ENCODE results near the gene CR2. TPM values are rescaled to one million over a fixed set of nuclear protein-coding genes. Genes with fewer than 3 reads are reported as not detected.

The CR2 gene
- not detected in 2 replicates for total RNA-seq (2014; rRNA removed; shearing (Covaris generic))
- not detected in 2 replicates for polyA plus RNA-seq (2016; fragmentation: Nextera tagmentation; extraction: Ambion mirVana)

DNA sequence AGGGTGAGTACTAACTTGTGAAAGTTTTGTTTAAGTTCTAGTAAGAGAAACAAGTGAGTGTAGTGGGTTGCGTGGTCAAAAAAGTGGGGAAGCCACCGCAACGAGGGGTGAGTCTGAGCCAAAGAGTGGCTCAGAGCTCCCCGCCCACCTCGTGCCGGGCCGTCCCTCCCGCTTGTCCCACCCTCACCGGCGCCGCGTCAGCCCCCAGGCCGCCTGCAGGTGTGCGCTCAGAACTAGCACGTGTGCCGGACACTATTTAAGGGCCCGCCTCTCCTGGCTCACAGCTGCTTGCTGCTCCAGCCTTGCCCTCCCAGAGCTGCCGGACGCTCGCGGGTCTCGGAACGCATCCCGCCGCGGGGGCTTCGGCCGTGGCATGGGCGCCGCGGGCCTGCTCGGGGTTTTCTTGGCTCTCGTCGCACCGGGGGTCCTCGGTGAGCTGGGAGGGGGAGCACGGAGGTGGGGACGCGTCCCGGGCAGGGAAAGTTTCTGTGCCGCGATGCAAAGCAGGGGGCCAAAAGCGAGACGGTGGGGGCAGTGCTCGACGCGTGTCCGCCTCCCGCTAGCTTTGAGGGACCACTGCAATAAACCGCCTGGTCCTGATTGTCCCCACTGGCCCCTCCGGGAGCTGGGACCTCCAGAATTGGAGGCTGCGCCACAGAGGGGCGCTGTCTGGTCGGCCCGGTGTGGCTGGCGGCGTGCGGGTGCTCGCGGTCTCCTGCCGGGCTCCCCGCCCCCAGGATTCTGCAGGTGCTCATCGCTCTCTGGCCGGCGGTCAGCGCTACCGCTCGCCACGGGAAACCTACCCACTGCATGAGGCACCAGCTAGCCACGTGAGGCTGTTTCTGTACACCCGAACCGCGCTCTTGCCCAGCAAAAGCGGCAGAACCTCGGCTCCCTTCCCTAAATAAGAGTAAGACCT lies at the start of gene CR2:
TSS of gene CR2 (plus strand) at position 283 of the 919 bp plus-strand sequence. CDS start at position 374, 91 bp downstream.
- DNase-seq, result peak; percentile 22

DNA sequence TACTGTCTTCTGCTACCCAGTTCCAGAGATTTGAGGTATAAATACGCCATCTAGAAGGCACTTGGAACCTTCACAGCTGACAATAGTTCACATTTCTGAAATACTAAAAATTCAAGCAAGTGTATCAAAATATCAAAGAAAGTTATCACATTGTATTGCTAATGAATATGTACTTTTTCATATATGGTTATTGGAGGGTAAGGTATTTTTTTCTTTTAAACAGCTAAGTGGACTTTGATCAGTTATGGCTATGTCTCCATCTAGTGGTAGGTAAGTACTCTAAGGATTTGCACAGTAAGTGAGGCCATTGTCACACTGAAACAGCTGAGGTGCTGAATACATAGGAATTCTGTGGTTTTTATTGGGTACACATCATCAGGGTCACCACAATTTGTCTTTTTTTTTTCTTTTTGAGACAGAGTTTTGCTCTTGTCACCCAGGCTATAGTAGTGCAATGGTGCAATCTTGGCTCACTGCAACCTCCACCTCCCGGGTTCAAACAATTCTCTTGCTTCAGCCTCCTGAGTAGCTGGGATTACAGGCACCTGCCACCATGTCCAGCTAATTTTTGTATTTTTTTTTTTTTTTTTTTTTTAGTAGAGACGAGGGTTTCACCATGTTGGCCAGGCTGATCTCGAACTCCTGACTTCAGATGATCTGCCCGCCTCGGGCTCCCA lies 49.1 kb upstream of the CR2 start:
- in situ Hi-C loops (cut with MboI), result loop anchor here (10.0 kb wide), 1 partner anchor 150 kb away; no protein-coding TSS in a partner anchor
- 80 to 83% methylated on average over 6 of the region's 6 CpGs for WGBS, 2 experiments (ENCODE audit: low coverage in 1 of 2, low lambda C conversion rate in 2 of 2, missing lambda C conversion rate in 2 of 2)
- no peaks in the 10 kb centered on the region for H3F3A ChIP-seq (ENCODE audit: insufficient read depth)

More for the DNA sequence above, at the start of gene CR2:
- no peaks in the 10 kb centered on the region for H3F3A ChIP-seq (ENCODE audit: insufficient read depth)
- in situ Hi-C loops (cut with MboI), result no loop called here
- TF ChIP-seq EZH2 (IDR thresholded peaks at IDR 0.05; ENCODE audit: insufficient read depth, poor library complexity, severe bottlenecking), result no peak
- TF ChIP-seq EZH2phosphoT487 (IDR thresholded peaks at IDR 0.05; ENCODE audit: insufficient read depth, low read depth), result no peak
- H3K9me3 ChIP-seq (ENCODE audit: low read depth), result no peaks in the 10 kb centered on the region
- no peak within 1 kb of the TSS for H3K9ac ChIP-seq
- H4K20me1 ChIP-seq (ENCODE audit: insufficient read depth), result no peaks in the 10 kb centered on the region
- no peaks in the 10 kb centered on the region for H3K4me1 ChIP-seq (ENCODE audit: insufficient read depth)
- H3K36me3 ChIP-seq (ENCODE audit: low read depth), result no peaks in the 10 kb centered on the region
- 5 to 10% methylated on average over 61 of the region's 75 CpGs for WGBS, 2 experiments (ENCODE audit: low coverage in 1 of 2, low lambda C conversion rate in 2 of 2, missing lambda C conversion rate in 2 of 2)
- no peak within 1 kb of the TSS for H2AFZ ChIP-seq
- H3K4me3 ChIP-seq, result 0 out of 2 replicates have a peak within 1 kb of the TSS, but pooled peaks have one; percentile 10
- no peaks in the 10 kb centered on the region for H3K79me2 ChIP-seq (ENCODE audit: insufficient read depth)
- H3K27me3 ChIP-seq (replicated peaks; ENCODE audit: insufficient read depth), result peaks cover 61% of the 10 kb centered on the region
- H3K27ac ChIP-seq, result no peak within 1 kb of the TSS
- H3K9me2 ChIP-seq (ENCODE audit: insufficient read depth), result no peaks in the 10 kb centered on the region
- H3K4me2 ChIP-seq (ENCODE audit: unreplicated experiment), result no peak within 1 kb of the TSS

GRCh38 chr1:207405814-207406213 lies 48.3 kb upstream of the CR2 start:
- Histone ChIP-seq H3K27ac (no peak overlapping the region), H4K20me1 (ENCODE audit: insufficient read depth) (no peaks in the 10 kb centered on the region), H3K36me3 (ENCODE audit: low read depth) (no peaks in the 10 kb centered on the region), H3K27me3 (replicated peaks; ENCODE audit: insufficient read depth) (no peaks in the 10 kb centered on the region), H3K9me3 (ENCODE audit: low read depth) (no peaks in the 10 kb centered on the region), H2AFZ (no peak overlapping the region), H3K9me2 (ENCODE audit: insufficient read depth) (no peaks in the 10 kb centered on the region), H3F3A (ENCODE audit: insufficient read depth) (no peaks in the 10 kb centered on the region), H3K4me2 (ENCODE audit: unreplicated experiment) (no peak overlapping the region), H3K79me2 (ENCODE audit: insufficient read depth) (no peaks in the 10 kb centered on the region), H3K4me1 (ENCODE audit: insufficient read depth) (peaks cover 8% of the 10 kb centered on the region), H3K4me3 (no peak overlapping the region), H3K9ac (no peak overlapping the region)
- DNase-seq, result no peak
- TF ChIP-seq EZH2phosphoT487 (IDR thresholded peaks at IDR 0.05; ENCODE audit: insufficient read depth, low read depth), result no peak
- TF ChIP-seq EZH2 (IDR thresholded peaks at IDR 0.05; ENCODE audit: insufficient read depth, poor library complexity, severe bottlenecking), result no peak
- in situ Hi-C loops (cut with MboI), result loop anchor here (10.0 kb wide), 1 partner anchor 151 kb away; no protein-coding TSS in a partner anchor

More for the DNA sequence above, 49.1 kb upstream of the CR2 start:
- Histone ChIP-seq H3K9me3 (ENCODE audit: low read depth) (no peaks in the 10 kb centered on the region), H3K27ac (no peak overlapping the region), H3K27me3 (replicated peaks; ENCODE audit: insufficient read depth) (no peaks in the 10 kb centered on the region), H2AFZ (no peak overlapping the region), H3K9me2 (ENCODE audit: insufficient read depth) (no peaks in the 10 kb centered on the region), H3K4me3 (no peak overlapping the region), H3K4me2 (ENCODE audit: unreplicated experiment) (no peak overlapping the region), H4K20me1 (ENCODE audit: insufficient read depth) (no peaks in the 10 kb centered on the region), H3K79me2 (ENCODE audit: insufficient read depth) (no peaks in the 10 kb centered on the region), H3K9ac (no peak overlapping the region), H3K36me3 (ENCODE audit: low read depth) (no peaks in the 10 kb centered on the region), H3K4me1 (ENCODE audit: insufficient read depth) (peaks cover 8% of the 10 kb centered on the region)
- peak; percentile 86 for DNase-seq
- TF ChIP-seq EZH2phosphoT487 (IDR thresholded peaks at IDR 0.05; ENCODE audit: insufficient read depth, low read depth) (no peak), EZH2 (IDR thresholded peaks at IDR 0.05; ENCODE audit: insufficient read depth, poor library complexity, severe bottlenecking) (no peak)

DNA sequence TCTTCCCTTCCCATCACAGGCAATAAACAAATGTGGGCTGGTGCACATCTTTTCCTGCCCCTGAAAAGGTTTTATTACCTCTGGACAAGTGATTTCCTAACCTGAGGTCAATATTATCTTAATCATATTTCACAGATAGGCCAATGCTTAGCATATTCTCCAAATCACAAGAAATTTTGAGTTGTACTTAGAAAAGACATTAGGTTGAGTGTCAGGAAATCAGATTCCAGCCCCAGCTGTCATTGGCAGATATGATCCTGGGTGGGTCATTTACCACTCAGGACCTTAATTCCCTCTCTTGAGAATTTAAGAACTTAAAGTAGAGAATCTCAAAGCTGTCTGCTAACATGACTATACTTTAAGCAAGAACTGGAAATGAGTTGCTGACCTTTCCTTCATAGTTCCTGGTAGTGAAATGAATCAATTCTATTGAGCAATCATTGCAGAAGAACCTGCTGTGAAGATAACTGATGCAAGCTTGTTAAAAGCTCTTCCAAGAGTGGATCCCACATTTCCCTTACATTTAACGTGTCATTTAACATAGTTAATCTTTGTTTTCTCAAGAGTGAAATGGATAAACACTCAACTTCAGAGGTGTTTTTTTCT lies 46.4 kb upstream of the CR2 start:
- Histone ChIP-seq H3K4me3 (no peak overlapping the region), H3K79me2 (ENCODE audit: insufficient read depth) (no peaks in the 10 kb centered on the region), H4K20me1 (ENCODE audit: insufficient read depth) (no peaks in the 10 kb centered on the region), H3K4me1 (ENCODE audit: insufficient read depth) (peaks cover 8% of the 10 kb centered on the region), H3K4me2 (ENCODE audit: unreplicated experiment) (no peak overlapping the region), H2AFZ (no peak overlapping the region), H3F3A (ENCODE audit: insufficient read depth) (no peaks in the 10 kb centered on the region), H3K9me2 (ENCODE audit: insufficient read depth) (no peaks in the 10 kb centered on the region), H3K9me3 (ENCODE audit: low read depth) (no peaks in the 10 kb centered on the region), H3K27ac (no peak overlapping the region), H3K36me3 (ENCODE audit: low read depth) (no peaks in the 10 kb centered on the region), H3K9ac (no peak overlapping the region), H3K27me3 (replicated peaks; ENCODE audit: insufficient read depth) (no peaks in the 10 kb centered on the region)
- in situ Hi-C loops (cut with MboI), result loop anchor here (10.0 kb wide), 1 partner anchor 153 kb away; no protein-coding TSS in a partner anchor
- TF ChIP-seq EZH2 (IDR thresholded peaks at IDR 0.05; ENCODE audit: insufficient read depth, poor library complexity, severe bottlenecking) (no peak), EZH2phosphoT487 (IDR thresholded peaks at IDR 0.05; ENCODE audit: insufficient read depth, low read depth) (no peak)
- 0 to 5% methylated on average over 1 of the region's 1 CpG for WGBS, 2 experiments (ENCODE audit: low coverage in 1 of 2, low lambda C conversion rate in 2 of 2, missing lambda C conversion rate in 2 of 2)
- DNase-seq, result peak; percentile 67

Data from GM23248 (cell line).